Measurements from ENCODE around the gene HSPBP1. TPM values are rescaled to one million over a fixed set of nuclear protein-coding genes. Genes with fewer than 3 reads are reported as not detected.
A peak's percentile ranks its signal among the peaks of the same experiment; 100 is the strongest.

The HSPBP1 gene
- total RNA-seq, 2 donors from 2014 or later = 26.8 to 26.9 TPM

- Histone ChIP-seq H3K27me3 (replicated peaks; ENCODE audit: insufficient read depth) (no peaks in the 10 kb centered on the region), H3K9me3 (no peaks in the 10 kb centered on the region), H3K27ac (no peak overlapping the region), H3K4me3 (peak overlapping the region; percentile 65), H3K36me3 (peaks cover 11% of the 10 kb centered on the region), H3K4me1 (ENCODE audit: control insufficient read depth in 1 of 2, low read depth in 2 of 2) (peaks cover 0 to 9% of the 10 kb centered on the region in 2 donors)
- no peak for TF ChIP-seq CTCF (IDR thresholded peaks at IDR 0.05)
- ATAC-seq (ENCODE audit: insufficient number of reproducible peaks, low FRiP score, low read depth) (no peak), DNase-seq (ENCODE audit: low spot score) (no peak)
Measured at GRCh38 chr19:55300886-55301458, 21.1 kb upstream of the HSPBP1 start.

- no peak for DNase-seq (ENCODE audit: low spot score)
- H3K27ac ChIP-seq = no peak overlapping the region
- ATAC-seq (ENCODE audit: insufficient number of reproducible peaks, low FRiP score, low read depth) = no peak
- no peak overlapping the region for H3K4me3 ChIP-seq
- peaks cover 11% of the 10 kb centered on the region for H3K36me3 ChIP-seq
- no peaks in the 10 kb centered on the region for H3K27me3 ChIP-seq (replicated peaks; ENCODE audit: insufficient read depth)
- peaks cover 0 to 9% of the 10 kb centered on the region in 2 donors for H3K4me1 ChIP-seq (ENCODE audit: control insufficient read depth in 1 of 2, low read depth in 2 of 2)
- TF ChIP-seq CTCF (IDR thresholded peaks at IDR 0.05) = no peak
- no peaks in the 10 kb centered on the region for H3K9me3 ChIP-seq
Measured at GRCh38 chr19:55299991-55300390, 20.1 kb upstream of the HSPBP1 start.

GRCh38 chr19:55297267-55297666, 17.4 kb upstream of the HSPBP1 start:
- Histone ChIP-seq H3K4me1 (ENCODE audit: control insufficient read depth in 1 of 2, low read depth in 2 of 2) (peaks cover 0 to 9% of the 10 kb centered on the region in 2 donors), H3K9me3 (no peaks in the 10 kb centered on the region), H3K27ac (no peak overlapping the region), H3K4me3 (no peak overlapping the region), H3K27me3 (replicated peaks; ENCODE audit: insufficient read depth) (no peaks in the 10 kb centered on the region), H3K36me3 (peaks cover 2% of the 10 kb centered on the region)
- DNase-seq (ENCODE audit: low spot score) (no peak), ATAC-seq (ENCODE audit: insufficient number of reproducible peaks, low FRiP score, low read depth) (no peak)
- TF ChIP-seq CTCF (IDR thresholded peaks at IDR 0.05) = no peak

- Histone ChIP-seq H3K9me3 (no peaks in the 10 kb centered on the region), H3K36me3 (peaks cover 2% of the 10 kb centered on the region), H3K4me1 (ENCODE audit: control insufficient read depth in 1 of 2, low read depth in 2 of 2) (peaks cover 8 to 12% of the 10 kb centered on the region in 2 donors), H3K27ac (no peak overlapping the region), H3K4me3 (no peak overlapping the region), H3K27me3 (replicated peaks; ENCODE audit: insufficient read depth) (no peaks in the 10 kb centered on the region)
- TF ChIP-seq CTCF (IDR thresholded peaks at IDR 0.05) = no peak
- ATAC-seq (ENCODE audit: insufficient number of reproducible peaks, low FRiP score, low read depth) = no peak
- no peak for DNase-seq (ENCODE audit: low spot score)
Measured at GRCh38 chr19:55289117-55289796, 9.3 kb upstream of the HSPBP1 start.

- peaks cover 8 to 12% of the 10 kb centered on the region in 2 donors for H3K4me1 ChIP-seq (ENCODE audit: control insufficient read depth in 1 of 2, low read depth in 2 of 2)
- H3K9me3 ChIP-seq = no peaks in the 10 kb centered on the region
- no peaks in the 10 kb centered on the region for H3K36me3 ChIP-seq
- H3K4me3 ChIP-seq = no peak overlapping the region
- no peak for ATAC-seq (ENCODE audit: insufficient number of reproducible peaks, low FRiP score, low read depth)
- no peaks in the 10 kb centered on the region for H3K27me3 ChIP-seq (replicated peaks; ENCODE audit: insufficient read depth)
- no peak overlapping the region for H3K27ac ChIP-seq
- TF ChIP-seq CTCF (IDR thresholded peaks at IDR 0.05) = no peak
- no peak for DNase-seq (ENCODE audit: low spot score)
Measured at GRCh38 chr19:55287361-55288079, 7.6 kb upstream of the HSPBP1 start.
